Activated naive CD8-positive, alpha-beta T cell treated with anti-CD3 and anti-CD28 coated beads, Interleukin-2, amount 50 U/mL, for 24 hours (primary cell): ENCODE results near the gene TEX35.

ENCODE experiments used
- ATAC-seq: fragments of 150-1000 bp; cut with Tn5 transposase; one replicate; pipeline ENCODE4 v1.10.0; 2021
- DNase-seq: peaks from one replicate; pipeline ENCODE4 v3.0.0; 2021
- H3K27ac Mint-ChIP-seq: one replicate; pipeline ENCODE4 v1.8.0; 2021; ENCODE audit warnings: mild to moderate bottlenecking, mixed read lengths
- H3K27me3 Mint-ChIP-seq: one replicate; pipeline ENCODE4 v1.8.0; 2021; ENCODE audit warnings: mixed read lengths
- H3K36me3 Mint-ChIP-seq: one replicate; pipeline ENCODE4 v1.8.0; 2021; ENCODE audit warnings: low read depth, mixed read lengths
- H3K4me1 Mint-ChIP-seq: one replicate; pipeline ENCODE4 v1.8.0; 2021; ENCODE audit warnings: mixed read lengths
- H3K4me3 Mint-ChIP-seq: one replicate; pipeline ENCODE4 v1.8.0; 2021; ENCODE audit warnings: mild to moderate bottlenecking, moderate library complexity, mixed read lengths
- H3K9me3 Mint-ChIP-seq: one replicate; pipeline ENCODE4 v1.8.0; 2021; ENCODE audit warnings: mixed read lengths

The TEX35 gene

GRCh38 chr1:178488393-178488792 is 24.5 kb upstream of the TEX35 start:
- H3K27ac Mint-ChIP-seq: no peak overlapping the region
- ATAC-seq (no peak), DNase-seq (no peak)
- peaks cover 5% of the 10 kb centered on the region for H3K4me1 Mint-ChIP-seq
- no peaks in the 10 kb centered on the region for H3K36me3 Mint-ChIP-seq
- H3K4me3 Mint-ChIP-seq: no peak overlapping the region
- no peaks in the 10 kb centered on the region for H3K9me3 Mint-ChIP-seq
- H3K27me3 Mint-ChIP-seq: no peaks in the 10 kb centered on the region

- Mint-ChIP-seq H3K36me3 (no peaks in the 10 kb centered on the region), H3K27ac (no peak overlapping the region), H3K4me3 (no peak overlapping the region), H3K27me3 (no peaks in the 10 kb centered on the region), H3K4me1 (peaks cover 5% of the 10 kb centered on the region), H3K9me3 (no peaks in the 10 kb centered on the region)
- no peak for ATAC-seq
- no peak for DNase-seq
Observed at GRCh38 chr1:178489399-178489798, 23.5 kb upstream of the TEX35 start.

GRCh38 chr1:178490136-178490535 is 22.8 kb upstream of the TEX35 start:
- Mint-ChIP-seq H3K27ac (no peak overlapping the region), H3K27me3 (no peaks in the 10 kb centered on the region), H3K9me3 (no peaks in the 10 kb centered on the region), H3K36me3 (no peaks in the 10 kb centered on the region), H3K4me3 (no peak overlapping the region), H3K4me1 (peaks cover 5% of the 10 kb centered on the region)
- ATAC-seq (no peak), DNase-seq (no peak)

- no peak for ATAC-seq
- no peaks in the 10 kb centered on the region for H3K36me3 Mint-ChIP-seq
- H3K9me3 Mint-ChIP-seq: no peaks in the 10 kb centered on the region
Observed at GRCh38 chr1:178490967-178491366, 21.9 kb upstream of the TEX35 start.

GRCh38 chr1:178491721-178492120 is 21.2 kb upstream of the TEX35 start:
- no peaks in the 10 kb centered on the region for H3K9me3 Mint-ChIP-seq
- no peaks in the 10 kb centered on the region for H3K27me3 Mint-ChIP-seq
- H3K4me3 Mint-ChIP-seq: no peak overlapping the region
- no peaks in the 10 kb centered on the region for H3K4me1 Mint-ChIP-seq
- no peaks in the 10 kb centered on the region for H3K36me3 Mint-ChIP-seq
- no peak overlapping the region for H3K27ac Mint-ChIP-seq
- ATAC-seq (no peak), DNase-seq (no peak)

More at GRCh38 chr1:178490967-178491366, 21.9 kb upstream of the TEX35 start:
- no peaks in the 10 kb centered on the region for H3K4me1 Mint-ChIP-seq
- no peak overlapping the region for H3K27ac Mint-ChIP-seq
- no peak overlapping the region for H3K4me3 Mint-ChIP-seq
- no peak for DNase-seq
- H3K27me3 Mint-ChIP-seq: no peaks in the 10 kb centered on the region

- no peak for DNase-seq
- H3K9me3 Mint-ChIP-seq: no peaks in the 10 kb centered on the region
- no peak for ATAC-seq
- no peak overlapping the region for H3K4me3 Mint-ChIP-seq
- H3K36me3 Mint-ChIP-seq: no peaks in the 10 kb centered on the region
- H3K4me1 Mint-ChIP-seq: no peaks in the 10 kb centered on the region
- H3K27me3 Mint-ChIP-seq: no peaks in the 10 kb centered on the region
- no peak overlapping the region for H3K27ac Mint-ChIP-seq
Observed at GRCh38 chr1:178492341-178492740, 20.6 kb upstream of the TEX35 start.

GRCh38 chr1:178493301-178493741 is 19.6 kb upstream of the TEX35 start:
- DNase-seq: no peak
- Mint-ChIP-seq H3K36me3 (no peaks in the 10 kb centered on the region), H3K27me3 (no peaks in the 10 kb centered on the region), H3K9me3 (no peaks in the 10 kb centered on the region), H3K4me3 (no peak overlapping the region), H3K4me1 (no peaks in the 10 kb centered on the region), H3K27ac (no peak overlapping the region)
- no peak for ATAC-seq

GRCh38 chr1:178494569-178494971 is 18.3 kb upstream of the TEX35 start:
- no peak overlapping the region for H3K4me3 Mint-ChIP-seq

GRCh38 chr1:178495158-178495557 is 17.8 kb upstream of the TEX35 start:
- Mint-ChIP-seq H3K27me3 (no peaks in the 10 kb centered on the region), H3K4me3 (no peak overlapping the region), H3K27ac (no peak overlapping the region), H3K36me3 (no peaks in the 10 kb centered on the region), H3K9me3 (no peaks in the 10 kb centered on the region), H3K4me1 (no peaks in the 10 kb centered on the region)
- ATAC-seq (no peak), DNase-seq (no peak)

More at GRCh38 chr1:178494569-178494971, 18.3 kb upstream of the TEX35 start:
- DNase-seq (no peak), ATAC-seq (no peak)
- Mint-ChIP-seq H3K27ac (no peak overlapping the region), H3K9me3 (no peaks in the 10 kb centered on the region), H3K36me3 (no peaks in the 10 kb centered on the region), H3K27me3 (no peaks in the 10 kb centered on the region), H3K4me1 (no peaks in the 10 kb centered on the region)

GRCh38 chr1:178495741-178496409 is 17.0 kb upstream of the TEX35 start:
- H3K27ac Mint-ChIP-seq: no peak overlapping the region
- no peak for ATAC-seq

GRCh38 chr1:178496410-178497135 is 16.3 kb upstream of the TEX35 start, which contains the start of gene CLEC20A:
Gene CLEC20A, minus strand, starts transcription at chr1:178496964. Its CDS starts 25 bp downstream, at chr1:178496939.
- H3K9me3 Mint-ChIP-seq: no peaks in the 10 kb centered on the region
- no peaks in the 10 kb centered on the region for H3K36me3 Mint-ChIP-seq
- ATAC-seq: no peak
- DNase-seq: no peak
- no peak within 1 kb of the TSS for H3K27ac Mint-ChIP-seq
- H3K4me3 Mint-ChIP-seq: no peak within 1 kb of the TSS
- H3K4me1 Mint-ChIP-seq: no peaks in the 10 kb centered on the region
- H3K27me3 Mint-ChIP-seq: peaks cover under 1% of the 10 kb centered on the region

More at GRCh38 chr1:178495741-178496409, 17.0 kb upstream of the TEX35 start:
- no peak overlapping the region for H3K4me3 Mint-ChIP-seq
- H3K27me3 Mint-ChIP-seq: no peaks in the 10 kb centered on the region
- H3K36me3 Mint-ChIP-seq: no peaks in the 10 kb centered on the region
- DNase-seq: no peak
- H3K4me1 Mint-ChIP-seq: no peaks in the 10 kb centered on the region
- no peaks in the 10 kb centered on the region for H3K9me3 Mint-ChIP-seq

- H3K4me1 Mint-ChIP-seq: no peaks in the 10 kb centered on the region
- H3K4me3 Mint-ChIP-seq: no peak overlapping the region
- peaks cover 4% of the 10 kb centered on the region for H3K27me3 Mint-ChIP-seq
- H3K27ac Mint-ChIP-seq: no peak overlapping the region
- no peak for ATAC-seq
- no peak for DNase-seq
- H3K9me3 Mint-ChIP-seq: no peaks in the 10 kb centered on the region
- no peaks in the 10 kb centered on the region for H3K36me3 Mint-ChIP-seq
Observed at GRCh38 chr1:178497903-178498478, 14.9 kb upstream of the TEX35 start.

GRCh38 chr1:178498896-178499675 is 13.8 kb upstream of the TEX35 start:
- no peak for DNase-seq
- Mint-ChIP-seq H3K36me3 (no peaks in the 10 kb centered on the region), H3K4me3 (no peak overlapping the region), H3K27ac (no peak overlapping the region), H3K27me3 (peaks cover 7% of the 10 kb centered on the region), H3K4me1 (no peaks in the 10 kb centered on the region), H3K9me3 (no peaks in the 10 kb centered on the region)
- no peak for ATAC-seq

- H3K36me3 Mint-ChIP-seq: no peaks in the 10 kb centered on the region
- ATAC-seq (no peak), DNase-seq (no peak)
- H3K9me3 Mint-ChIP-seq: no peaks in the 10 kb centered on the region
- peaks cover 7% of the 10 kb centered on the region for H3K27me3 Mint-ChIP-seq
- no peak overlapping the region for H3K27ac Mint-ChIP-seq
- no peaks in the 10 kb centered on the region for H3K4me1 Mint-ChIP-seq
- no peak overlapping the region for H3K4me3 Mint-ChIP-seq
Observed at GRCh38 chr1:178500091-178500770, 12.7 kb upstream of the TEX35 start.
